ENCODE results near the gene BTBD19. TPM values are rescaled to one million over a fixed set of nuclear protein-coding genes. Genes with fewer than 3 reads are reported as not detected.
"Not testable (repeated sequence)": the region's sequence is repeated elsewhere in the genome, so short reads cannot be mapped to it uniquely, and the experiment has no call there.

The BTBD19 gene
- total RNA-seq, 2 experiments from 2014 or later, result 0.44 to 2.0 TPM

- BruUV-seq (replicated peaks), result no TSS peak
- H3K36me3 ChIP-seq (ENCODE audit: insufficient read depth, low read length), result no peaks in the 10 kb centered on the region
- H3K4me3 ChIP-seq (ENCODE audit: low read depth, low read length, poor library complexity, severe bottlenecking), result no peak overlapping the region
- no peaks in the 10 kb centered on the region for H3K9me3 ChIP-seq (ENCODE audit: low read length)
- CTCF ChIA-PET (ENCODE audit: unreplicated experiment), result no interaction called here
- H3K9me2 ChIP-seq (ENCODE audit: insufficient read depth, low read length), result no peaks in the 10 kb centered on the region
- POLR2A ChIA-PET, result interaction anchor here (0.7 to 1.6 kb wide), 8 partner anchors 9 to 93 kb away, joined by 3 to 5 read pairs (median 3); partner anchors contain the start of gene PLK3
- H3K79me2 ChIP-seq (ENCODE audit: insufficient read depth, low read depth, low read length), result no peaks in the 10 kb centered on the region
- H4K20me1 ChIP-seq (ENCODE audit: insufficient read depth, low read length), result no peaks in the 10 kb centered on the region
- no peak overlapping the region for H2AFZ ChIP-seq (ENCODE audit: low read length)
- H3K4me2 ChIP-seq (ENCODE audit: low read length), result no peak overlapping the region
- DNase-seq (ENCODE audit: low spot score), result no peak
- no peak overlapping the region for H3K27ac ChIP-seq (ENCODE audit: low read depth, low read length, poor library complexity, severe bottlenecking)
- TF ChIP-seq CTCF (conservative IDR thresholded peaks at IDR 0.05; ENCODE audit: low read length), result no peak
- TF ChIP-seq EZH2phosphoT487 (IDR thresholded peaks at IDR 0.05; ENCODE audit: borderline replicate concordance, low read depth, low read length), result no peak
- intact Hi-C loops (cut with micrococcal nuclease; ENCODE audit: unreplicated experiment), result loop anchor here (5.0 kb wide), 1 partner anchor 511 kb away; no protein-coding TSS in a partner anchor
- H3K4me1 ChIP-seq (ENCODE audit: insufficient read depth, low read length, poor library complexity, severe bottlenecking), result peaks cover 5% of the 10 kb centered on the region
Observed at GRCh38 chr1:44790968-44791801, 17.1 kb upstream of the BTBD19 start.

GRCh38 chr1:44792736-44793502, 15.4 kb upstream of the BTBD19 start:
- intact Hi-C loops (cut with micrococcal nuclease; ENCODE audit: unreplicated experiment), result loop anchor here (2.0 to 5.0 kb wide), 2 partner anchors 218 to 509 kb away; partner anchors contain the start of gene HECTD3
- DNase-seq (ENCODE audit: low spot score), result no peak
- no peaks in the 10 kb centered on the region for H3K9me3 ChIP-seq (ENCODE audit: low read length)
- CTCF ChIA-PET (ENCODE audit: unreplicated experiment), result interaction anchor here (0.5 to 0.6 kb wide), 2 partner anchors 17 to 219 kb away, joined by 3 read pairs; partner anchors contain the start of gene UROD
- no peaks in the 10 kb centered on the region for H3K36me3 ChIP-seq (ENCODE audit: insufficient read depth, low read length)
- no peaks in the 10 kb centered on the region for H3K9me2 ChIP-seq (ENCODE audit: insufficient read depth, low read length)
- no peaks in the 10 kb centered on the region for H3K4me1 ChIP-seq (ENCODE audit: insufficient read depth, low read length, poor library complexity, severe bottlenecking)
- H3K4me3 ChIP-seq (ENCODE audit: low read depth, low read length, poor library complexity, severe bottlenecking), result no peak overlapping the region
- TF ChIP-seq EZH2phosphoT487 (IDR thresholded peaks at IDR 0.05; ENCODE audit: borderline replicate concordance, low read depth, low read length) (no peak), CTCF (conservative IDR thresholded peaks at IDR 0.05; ENCODE audit: low read length) (no peak)
- no peak overlapping the region for H3K4me2 ChIP-seq (ENCODE audit: low read length)
- POLR2A ChIA-PET, result interaction anchor here (0.6 to 1.2 kb wide), 8 partner anchors 10 to 785 kb away, joined by 3 to 5 read pairs (median 3); no protein-coding TSS in a partner anchor
- BruUV-seq (replicated peaks), result no TSS peak
- no peaks in the 10 kb centered on the region for H4K20me1 ChIP-seq (ENCODE audit: insufficient read depth, low read length)
- no peak overlapping the region for H2AFZ ChIP-seq (ENCODE audit: low read length)
- H3K27ac ChIP-seq (ENCODE audit: low read depth, low read length, poor library complexity, severe bottlenecking), result no peak overlapping the region
- H3K79me2 ChIP-seq (ENCODE audit: insufficient read depth, low read depth, low read length), result no peaks in the 10 kb centered on the region

DNA sequence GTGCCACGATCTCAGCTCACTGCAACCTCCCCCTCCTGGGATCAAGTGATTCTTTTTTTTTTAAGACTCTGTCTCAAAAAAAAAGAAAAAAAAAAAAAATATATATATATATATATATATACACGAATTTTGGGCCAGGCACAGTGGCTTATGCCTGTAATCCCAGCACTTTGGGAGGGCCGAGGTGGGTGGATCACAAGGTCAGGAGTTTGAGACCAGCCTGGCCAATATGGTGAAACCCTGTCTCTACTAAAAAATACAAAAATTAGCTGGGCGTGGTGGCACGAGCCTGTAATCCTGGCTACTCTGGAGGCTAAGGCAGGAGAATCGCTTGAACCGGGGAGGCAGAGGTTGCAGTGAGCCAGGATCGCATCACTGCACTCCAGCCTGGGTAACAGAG, 10.4 kb upstream of the BTBD19 start:
- H3K27ac ChIP-seq (ENCODE audit: low read depth, low read length, poor library complexity, severe bottlenecking); H3K4me3 ChIP-seq (ENCODE audit: low read depth, low read length, poor library complexity, severe bottlenecking); H3K79me2 ChIP-seq (ENCODE audit: insufficient read depth, low read depth, low read length); H3K4me2 ChIP-seq (ENCODE audit: low read length); DNase-seq (ENCODE audit: low spot score); H3K9me2 ChIP-seq (ENCODE audit: insufficient read depth, low read length); CTCF ChIA-PET (ENCODE audit: unreplicated experiment); H4K20me1 ChIP-seq (ENCODE audit: insufficient read depth, low read length); H3K36me3 ChIP-seq (ENCODE audit: insufficient read depth, low read length); BruUV-seq (replicated peaks); H3K9me3 ChIP-seq (ENCODE audit: low read length): not testable (repeated sequence)
- peak overlapping the region; percentile 34 for H2AFZ ChIP-seq (ENCODE audit: low read length)
- POLR2A ChIA-PET, result interaction anchor here (0.6 kb wide), 2 partner anchors 35 to 85 kb away, joined by 3 to 4 read pairs; no protein-coding TSS in a partner anchor
- intact Hi-C loops (cut with micrococcal nuclease; ENCODE audit: unreplicated experiment), result loop anchor here (2.0 kb wide), 1 partner anchor 21 kb away; no protein-coding TSS in a partner anchor
- H3K4me1 ChIP-seq (ENCODE audit: insufficient read depth, low read length, poor library complexity, severe bottlenecking), result peaks cover 30% of the 10 kb centered on the region
